Caco-2 (cell line): ENCODE measurements around the gene MPO. TPM values are rescaled to one million over a fixed set of nuclear protein-coding genes. Genes with fewer than 3 reads are reported as not detected.

Experiments
- BruUV-seq: library from RNA; stranded (reverse); fragments of 400-500 nt; replicated peaks from 2 replicates; lab custom pipeline; 2021; lab: Mats Ljungman, UMichigan
- CTCF ChIA-PET: fragments of 300-600 bp; sonication (Branson Sonifier 250); formaldehyde crosslinking; loops from one replicate; lab custom pipeline; 2022; ENCODE audit warnings: antibody characterized with exemption; lab: Charles Lee
- POLR2A ChIA-PET: fragments of 300-600 bp; sonication (Branson Sonifier 250); formaldehyde crosslinking; loops from one replicate; lab custom pipeline; 2022; ENCODE audit warnings: antibody characterized with exemption; lab: Charles Lee
- DNase-seq, 2 experiments: peaks; one replicate each; pipeline versions ENCODE4 v3.0.0 to v3.0.0-alpha.2; 2020 to 2022
- H3K27me3 ChIP-seq: replicated peaks from 2 replicates; pipeline ENCODE4 v1.6.0; 2011; ENCODE audit warnings: low read length; ENCODE audit not compliant: control insufficient read depth, insufficient read depth
- H3K36me3 ChIP-seq: 2 replicates; pipeline ENCODE4 v1.5.1; 2011; ENCODE audit warnings: low read length; ENCODE audit not compliant: control insufficient read depth, insufficient read depth
- H3K4me1 ChIP-seq: fragments of 250-450 bp; sonication (Bioruptor Pico); 2 replicates; pipeline ENCODE4 v1.5.1; 2020; ENCODE audit warnings: mild to moderate bottlenecking
- H3K4me3 ChIP-seq: 2 replicates; pipeline ENCODE4 v1.5.1; 2011; ENCODE audit warnings: low read depth, mild to moderate bottlenecking, control low read depth, low read length
- H3K9me3 ChIP-seq: fragments of 250-450 bp; sonication (Bioruptor Pico); 2 replicates; pipeline ENCODE4 v1.5.1; 2020; ENCODE audit warnings: mild to moderate bottlenecking, moderate library complexity
- H3K27ac Mint-ChIP-seq: one replicate; pipeline ENCODE4 v1.8.0; 2022; ENCODE audit warnings: mixed read lengths; ENCODE audit not compliant: unreplicated experiment
- H3K27me3 Mint-ChIP-seq: one replicate; pipeline ENCODE4 v1.8.0; 2022; ENCODE audit warnings: mixed read lengths; ENCODE audit not compliant: insufficient read depth, unreplicated experiment
- H3K36me3 Mint-ChIP-seq: one replicate; pipeline ENCODE4 v1.8.0; 2022; ENCODE audit warnings: mild to moderate bottlenecking, mixed read lengths; ENCODE audit not compliant: insufficient read depth, unreplicated experiment
- H3K4me1 Mint-ChIP-seq: one replicate; pipeline ENCODE4 v1.8.0; 2022; ENCODE audit warnings: low read depth, mixed read lengths; ENCODE audit not compliant: unreplicated experiment
- H3K4me3 Mint-ChIP-seq: one replicate; pipeline ENCODE4 v1.8.0; 2022; ENCODE audit warnings: mild to moderate bottlenecking, moderate library complexity, mixed read lengths; ENCODE audit not compliant: unreplicated experiment
- H3K9me3 Mint-ChIP-seq: one replicate; pipeline ENCODE4 v1.8.0; 2022; ENCODE audit warnings: mixed read lengths; ENCODE audit not compliant: unreplicated experiment
- intact Hi-C: fragments of 100-400 bp; cut with micrococcal nuclease; formaldehyde crosslinking; loops from one replicate; pipeline ENCODE4 v1.10.0; 2022; ENCODE audit not compliant: unreplicated experiment
- total RNA-seq: library from RNA; stranded (reverse); gene quantifications from 2 replicates; pipeline ENCODE4 v1.2.3, GENCODE V29; 2022
- TF ChIP-seq, protein P1 (sequence below), 2 experiments: fragments of 200-600 bp in 1 of 2; IDR thresholded peaks; 1 replicate in 1 of 2; 2 replicates in 1 of 2; pipeline versions ENCODE4 v1.5.1 to v1.8.0; 2011 to 2022; ENCODE audit warnings: antibody characterized with exemption in 1 of 2, control low read depth in 1 of 2, inconsistent platforms in 1 of 2, low read depth in 1 of 2, low read length in 1 of 2, mild to moderate bottlenecking in 1 of 2, moderate library complexity in 1 of 2; ENCODE audit not compliant: insufficient read depth in 1 of 2, severe bottlenecking in 1 of 2, unreplicated experiment in 1 of 2

Gene MPO
- total RNA-seq, 1 experiment from 2014 or later, result 0.23 TPM

DNA sequence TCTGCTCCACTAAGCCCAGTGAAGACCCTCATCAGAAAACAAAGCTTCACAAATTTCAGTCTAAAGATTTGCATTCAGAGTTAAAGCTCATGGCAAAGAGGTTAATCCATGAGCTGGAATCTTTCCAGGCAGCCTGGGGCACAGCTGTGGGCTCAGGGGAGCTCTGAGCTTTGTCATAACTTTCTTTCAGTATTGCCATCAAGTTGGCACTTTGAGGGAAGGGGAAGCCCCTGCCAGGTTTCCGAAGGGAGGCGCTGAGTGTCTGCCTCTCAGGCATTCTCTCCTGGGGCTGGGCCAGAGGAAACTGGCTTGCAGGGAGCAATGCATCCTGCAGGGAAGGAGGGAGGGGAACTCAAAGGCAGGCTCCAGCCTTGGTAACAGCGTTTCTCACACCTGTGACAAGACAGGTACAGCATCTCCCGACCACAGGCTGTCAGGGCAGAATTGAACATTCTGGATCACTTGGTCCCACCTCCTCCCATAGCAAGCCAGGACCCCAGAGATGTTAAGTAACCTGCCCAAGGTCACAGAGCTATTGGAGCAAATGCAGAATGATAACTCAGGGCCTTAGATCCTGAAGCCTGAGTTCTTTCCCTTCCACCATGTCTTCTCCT lies 38.5 kb downstream of the MPO start:
- no TSS peak for BruUV-seq
- Mint-ChIP-seq H3K9me3 (no peaks in the 10 kb centered on the region), H3K27ac (no peak overlapping the region), H3K27me3 (peaks cover 26% of the 10 kb centered on the region), H3K36me3 (peaks cover 5% of the 10 kb centered on the region), H3K4me3 (no peak overlapping the region), H3K4me1 (peaks cover 17% of the 10 kb centered on the region)
- Histone ChIP-seq H3K9me3 (no peaks in the 10 kb centered on the region), H3K36me3 (no peaks in the 10 kb centered on the region), H3K4me3 (no peak overlapping the region), H3K27me3 (no peaks in the 10 kb centered on the region), H3K4me1 (no peaks in the 10 kb centered on the region)
- TF ChIP-seq, protein P1, sequence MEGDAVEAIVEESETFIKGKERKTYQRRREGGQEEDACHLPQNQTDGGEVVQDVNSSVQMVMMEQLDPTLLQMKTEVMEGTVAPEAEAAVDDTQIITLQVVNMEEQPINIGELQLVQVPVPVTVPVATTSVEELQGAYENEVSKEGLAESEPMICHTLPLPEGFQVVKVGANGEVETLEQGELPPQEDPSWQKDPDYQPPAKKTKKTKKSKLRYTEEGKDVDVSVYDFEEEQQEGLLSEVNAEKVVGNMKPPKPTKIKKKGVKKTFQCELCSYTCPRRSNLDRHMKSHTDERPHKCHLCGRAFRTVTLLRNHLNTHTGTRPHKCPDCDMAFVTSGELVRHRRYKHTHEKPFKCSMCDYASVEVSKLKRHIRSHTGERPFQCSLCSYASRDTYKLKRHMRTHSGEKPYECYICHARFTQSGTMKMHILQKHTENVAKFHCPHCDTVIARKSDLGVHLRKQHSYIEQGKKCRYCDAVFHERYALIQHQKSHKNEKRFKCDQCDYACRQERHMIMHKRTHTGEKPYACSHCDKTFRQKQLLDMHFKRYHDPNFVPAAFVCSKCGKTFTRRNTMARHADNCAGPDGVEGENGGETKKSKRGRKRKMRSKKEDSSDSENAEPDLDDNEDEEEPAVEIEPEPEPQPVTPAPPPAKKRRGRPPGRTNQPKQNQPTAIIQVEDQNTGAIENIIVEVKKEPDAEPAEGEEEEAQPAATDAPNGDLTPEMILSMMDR (IDR thresholded peaks at IDR 0.05; ENCODE audit: insufficient read depth in 1 of 2, low read depth in 1 of 2, low read length in 1 of 2, severe bottlenecking in 1 of 2, unreplicated experiment in 1 of 2), result no peak
- intact Hi-C loops, result no loop called here
- CTCF ChIA-PET, result no interaction called here
- DNase-seq, result no peak
- POLR2A ChIA-PET, result no interaction called here

DNA sequence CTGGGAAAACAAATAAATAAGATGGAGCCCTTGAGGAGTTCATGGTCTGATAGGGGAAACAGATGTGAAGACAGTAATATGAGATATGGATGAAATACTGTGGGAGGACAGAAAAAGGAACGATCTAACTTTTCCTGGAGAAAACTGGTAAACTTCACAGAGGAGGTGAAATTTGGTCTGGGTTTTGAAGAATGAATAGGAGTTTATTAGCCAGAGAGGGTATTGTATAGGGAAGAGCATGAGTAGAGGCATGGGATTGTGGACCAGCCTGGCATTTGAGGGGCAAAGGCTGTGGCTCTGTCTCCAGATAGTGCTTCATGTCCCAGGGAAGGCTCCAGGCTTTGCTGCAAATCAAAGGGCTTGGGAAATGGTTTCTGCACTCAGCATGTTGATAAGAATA lies 40.7 kb downstream of the MPO start:
- Histone ChIP-seq H3K4me3 (no peak overlapping the region), H3K9me3 (no peaks in the 10 kb centered on the region), H3K4me1 (no peaks in the 10 kb centered on the region), H3K36me3 (no peaks in the 10 kb centered on the region), H3K27me3 (no peaks in the 10 kb centered on the region; the same call in 1 of the 2 replicates)
- H3K4me1 Mint-ChIP-seq, result peaks cover 4% of the 10 kb centered on the region
- TF ChIP-seq, protein P1 (IDR thresholded peaks at IDR 0.05; ENCODE audit: insufficient read depth in 1 of 2, low read depth in 1 of 2, low read length in 1 of 2, severe bottlenecking in 1 of 2, unreplicated experiment in 1 of 2), result no peak
- H3K4me3 Mint-ChIP-seq, result no peak overlapping the region
- no peak for DNase-seq
- ChIA-PET POLR2A (no interaction called here), CTCF (no interaction called here)
- H3K9me3 Mint-ChIP-seq, result no peaks in the 10 kb centered on the region
- no peak overlapping the region for H3K27ac Mint-ChIP-seq
- intact Hi-C loops, result no loop called here
- H3K36me3 Mint-ChIP-seq, result peaks cover 5% of the 10 kb centered on the region
- no TSS peak for BruUV-seq
- peaks cover 34% of the 10 kb centered on the region for H3K27me3 Mint-ChIP-seq

DNA sequence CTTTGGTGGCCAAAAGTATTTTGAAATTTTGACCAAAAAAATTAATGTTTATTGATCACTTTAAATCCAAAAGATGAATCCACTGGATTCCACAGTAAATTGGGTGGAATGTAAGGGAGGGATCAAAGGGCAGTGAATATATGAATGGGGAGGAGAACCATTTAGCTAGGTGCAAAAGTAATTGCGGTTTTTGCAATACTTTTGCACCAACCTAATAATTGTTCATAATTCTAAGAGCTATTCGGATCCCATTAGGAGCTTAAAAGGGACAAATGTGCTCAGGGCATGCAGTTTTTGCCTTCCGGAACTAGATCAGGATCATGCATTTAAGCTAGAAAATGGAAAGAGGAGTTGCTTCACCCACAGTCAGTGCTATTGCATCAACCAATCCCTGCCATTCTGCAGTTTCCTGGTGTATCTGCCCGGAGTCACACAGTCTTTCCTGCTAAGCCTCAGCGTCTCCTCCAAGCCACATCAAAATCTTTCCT lies 42.5 kb downstream of the MPO start, which contains the start of gene LPO:
TSS of gene LPO (plus strand) at position 438 of the 488 bp plus-strand sequence. CDS start 4,396 bp downstream, outside the sequence.
- no peaks in the 10 kb centered on the region for H3K9me3 ChIP-seq
- Mint-ChIP-seq H3K36me3 (peaks cover 5% of the 10 kb centered on the region), H3K27me3 (peaks cover 28% of the 10 kb centered on the region), H3K4me3 (no peak within 1 kb of the TSS), H3K9me3 (no peaks in the 10 kb centered on the region), H3K27ac (no peak within 1 kb of the TSS), H3K4me1 (no peaks in the 10 kb centered on the region)
- no peak for DNase-seq
- TF ChIP-seq, protein P1 (IDR thresholded peaks at IDR 0.05; ENCODE audit: insufficient read depth in 1 of 2, low read depth in 1 of 2, low read length in 1 of 2, severe bottlenecking in 1 of 2, unreplicated experiment in 1 of 2), result no peak
- no peak within 1 kb of the TSS for H3K4me3 ChIP-seq
- CTCF ChIA-PET, result interaction anchor here (0.5 kb wide), 1 partner anchor 187 kb away, joined by 3 read pairs; no protein-coding TSS in a partner anchor
- BruUV-seq, result no TSS peak
- POLR2A ChIA-PET, result no interaction called here
- intact Hi-C loops, result no loop called here
- no peaks in the 10 kb centered on the region; the same call in 1 of the 2 replicates for H3K27me3 ChIP-seq
- no peaks in the 10 kb centered on the region for H3K36me3 ChIP-seq
- H3K4me1 ChIP-seq, result no peaks in the 10 kb centered on the region
